ENCODE data around the gene B4GALNT3.

The B4GALNT3 gene

DNA sequence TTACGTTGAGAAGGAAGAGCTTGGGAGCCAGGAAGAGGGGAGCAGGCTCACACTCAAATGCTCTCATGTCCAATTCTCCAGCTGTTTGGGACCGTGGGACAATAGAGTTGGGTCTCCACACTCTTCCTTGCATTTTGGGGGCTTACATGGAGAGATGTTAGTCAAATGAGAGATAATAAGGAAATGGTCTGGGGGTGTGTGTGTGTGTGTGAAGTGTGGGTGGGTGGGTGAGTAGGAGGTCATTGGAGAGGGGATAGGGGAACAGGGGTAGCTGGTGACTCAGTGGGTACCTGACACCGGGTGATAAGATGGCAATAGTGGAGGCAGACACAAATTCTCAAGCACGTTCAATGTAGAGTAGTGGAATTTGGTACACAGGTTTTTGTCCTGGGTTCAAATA, 68.0 kb downstream of the B4GALNT3 start:
- H3K4me3 ChIP-seq (replicated peaks in 1 of 2; ENCODE audit: low read depth in 2 of 2, low read length in 2 of 2): no peak overlapping the region
- TF ChIP-seq, protein P1, sequence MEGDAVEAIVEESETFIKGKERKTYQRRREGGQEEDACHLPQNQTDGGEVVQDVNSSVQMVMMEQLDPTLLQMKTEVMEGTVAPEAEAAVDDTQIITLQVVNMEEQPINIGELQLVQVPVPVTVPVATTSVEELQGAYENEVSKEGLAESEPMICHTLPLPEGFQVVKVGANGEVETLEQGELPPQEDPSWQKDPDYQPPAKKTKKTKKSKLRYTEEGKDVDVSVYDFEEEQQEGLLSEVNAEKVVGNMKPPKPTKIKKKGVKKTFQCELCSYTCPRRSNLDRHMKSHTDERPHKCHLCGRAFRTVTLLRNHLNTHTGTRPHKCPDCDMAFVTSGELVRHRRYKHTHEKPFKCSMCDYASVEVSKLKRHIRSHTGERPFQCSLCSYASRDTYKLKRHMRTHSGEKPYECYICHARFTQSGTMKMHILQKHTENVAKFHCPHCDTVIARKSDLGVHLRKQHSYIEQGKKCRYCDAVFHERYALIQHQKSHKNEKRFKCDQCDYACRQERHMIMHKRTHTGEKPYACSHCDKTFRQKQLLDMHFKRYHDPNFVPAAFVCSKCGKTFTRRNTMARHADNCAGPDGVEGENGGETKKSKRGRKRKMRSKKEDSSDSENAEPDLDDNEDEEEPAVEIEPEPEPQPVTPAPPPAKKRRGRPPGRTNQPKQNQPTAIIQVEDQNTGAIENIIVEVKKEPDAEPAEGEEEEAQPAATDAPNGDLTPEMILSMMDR (IDR thresholded peaks at IDR 0.05; ENCODE audit: low read depth, low read length): no peak
- no peak for DNase-seq (ENCODE audit: low read depth in 2 of 2)

DNA sequence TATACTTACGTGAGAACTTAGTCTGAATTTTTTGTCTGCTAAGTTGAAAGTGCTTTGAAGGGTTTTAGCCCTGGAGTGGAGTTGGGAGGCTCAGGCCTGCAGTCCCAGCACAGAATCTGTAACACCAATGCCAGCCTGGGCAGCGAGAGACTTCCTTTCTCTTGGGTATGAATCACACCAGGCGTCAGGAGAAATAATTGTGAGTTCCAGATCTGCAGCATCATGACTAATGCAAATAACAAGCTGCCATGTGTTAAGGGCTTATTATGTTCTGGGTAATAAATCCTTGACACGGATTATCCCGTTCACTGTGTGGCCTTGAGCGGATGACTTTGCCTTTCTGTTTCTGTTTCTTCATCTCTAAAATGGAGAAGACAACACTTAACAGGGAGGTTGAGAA, 70.6 kb downstream of the B4GALNT3 start:
- no peak overlapping the region for H3K4me3 ChIP-seq (replicated peaks in 1 of 2; ENCODE audit: low read depth in 2 of 2, low read length in 2 of 2)
- TF ChIP-seq, protein P1 (IDR thresholded peaks at IDR 0.05; ENCODE audit: low read depth, low read length): no peak
- DNase-seq (ENCODE audit: low read depth in 2 of 2): no peak

DNA sequence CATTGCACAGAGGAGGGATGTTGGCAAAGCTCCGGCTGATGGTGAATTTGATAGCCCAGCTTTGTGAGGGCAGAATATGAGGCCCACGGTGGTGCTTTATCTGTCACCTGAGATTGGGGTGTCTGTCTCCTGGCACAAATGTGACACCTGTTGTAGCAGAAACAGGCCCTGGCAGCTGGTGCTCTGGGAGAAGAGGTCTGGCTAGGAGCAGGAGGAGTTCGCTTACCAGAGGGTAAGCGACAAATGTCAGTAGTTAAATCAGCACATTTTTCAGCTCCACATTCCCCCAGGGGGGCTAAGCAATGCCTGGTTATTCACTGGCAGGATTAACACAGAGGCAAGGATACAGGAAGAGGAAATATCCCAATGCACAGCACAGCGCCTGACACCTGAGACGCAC, 71.1 kb downstream of the B4GALNT3 start:
- DNase-seq (ENCODE audit: low read depth in 2 of 2): no peak
- TF ChIP-seq, protein P1 (IDR thresholded peaks at IDR 0.05; ENCODE audit: low read depth, low read length): no peak
- H3K4me3 ChIP-seq (replicated peaks in 1 of 2; ENCODE audit: low read depth in 2 of 2, low read length in 2 of 2): no peak overlapping the region

DNA sequence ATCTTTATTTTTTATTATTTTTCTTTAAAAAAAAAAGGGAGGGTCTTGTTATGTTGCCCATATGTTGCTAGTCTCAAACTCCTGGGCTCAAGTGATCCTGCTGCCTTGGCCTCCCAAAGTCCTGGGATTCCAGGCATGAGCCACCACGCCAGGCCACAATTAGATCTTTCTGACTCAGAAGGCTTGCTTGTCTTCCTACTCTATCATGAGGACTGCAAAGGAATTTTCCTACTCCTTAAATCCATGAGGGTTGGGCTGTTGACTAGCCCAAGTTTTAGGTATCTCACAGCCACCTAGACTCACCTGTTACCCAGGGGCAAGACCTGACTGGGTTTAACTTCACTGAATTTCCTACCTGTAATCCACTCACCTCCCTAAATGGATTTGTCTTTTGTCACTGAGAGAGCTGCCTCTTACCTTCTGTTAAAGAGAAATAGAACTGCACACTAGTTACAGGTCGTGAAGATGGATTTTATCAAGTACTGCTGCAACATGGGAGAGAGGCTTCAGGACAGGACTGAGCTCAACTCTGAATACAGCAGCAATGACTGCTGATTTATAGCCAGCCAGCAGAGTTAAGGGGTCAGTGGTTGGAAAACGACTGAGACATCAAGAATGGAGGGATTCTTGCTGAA, 72.3 kb downstream of the B4GALNT3 start:
- H3K4me3 ChIP-seq (replicated peaks in 1 of 2; ENCODE audit: low read depth in 2 of 2, low read length in 2 of 2): no peak overlapping the region
- peak in 1 of 2 donors; percentile 14 for DNase-seq (ENCODE audit: low read depth in 2 of 2)
- TF ChIP-seq, protein P1 (IDR thresholded peaks at IDR 0.05; ENCODE audit: low read depth, low read length): no peak

DNA sequence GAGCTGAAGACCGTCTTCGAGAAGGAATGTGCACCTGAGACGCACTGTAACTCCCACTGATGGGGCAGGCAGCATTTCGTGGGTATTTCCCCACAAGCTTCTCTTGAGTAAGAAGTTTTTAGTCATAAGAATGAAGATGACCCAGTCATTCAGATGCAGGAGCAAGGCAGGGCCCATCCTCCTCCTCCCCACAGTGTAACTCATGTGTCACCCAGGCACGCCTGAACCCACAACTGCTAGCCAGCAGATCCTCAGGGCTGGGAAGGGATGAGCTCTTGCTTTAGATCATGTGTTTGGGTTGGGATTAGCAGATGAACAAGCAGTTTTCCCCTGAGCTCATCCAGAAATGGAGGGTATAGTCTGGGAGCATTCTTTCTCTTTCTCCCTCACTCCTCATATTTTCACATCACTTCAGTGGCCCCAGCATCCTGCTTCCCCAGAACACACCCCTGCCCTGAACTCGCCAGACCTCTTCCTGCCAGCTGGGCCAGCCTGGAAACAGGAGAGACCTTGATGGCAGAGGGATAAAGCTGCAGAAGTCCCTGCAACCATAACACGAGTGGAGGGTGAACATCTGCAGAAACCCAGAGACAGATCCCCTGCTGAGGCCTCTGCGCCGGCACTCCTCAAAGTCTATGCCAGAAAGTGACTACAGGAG, 73.3 kb downstream of the B4GALNT3 start:
- H3K4me3 ChIP-seq (replicated peaks in 1 of 2; ENCODE audit: low read depth in 2 of 2, low read length in 2 of 2): no peak overlapping the region
- peak in 1 of 2 donors; percentile 75 for DNase-seq (ENCODE audit: low read depth in 2 of 2)

DNA sequence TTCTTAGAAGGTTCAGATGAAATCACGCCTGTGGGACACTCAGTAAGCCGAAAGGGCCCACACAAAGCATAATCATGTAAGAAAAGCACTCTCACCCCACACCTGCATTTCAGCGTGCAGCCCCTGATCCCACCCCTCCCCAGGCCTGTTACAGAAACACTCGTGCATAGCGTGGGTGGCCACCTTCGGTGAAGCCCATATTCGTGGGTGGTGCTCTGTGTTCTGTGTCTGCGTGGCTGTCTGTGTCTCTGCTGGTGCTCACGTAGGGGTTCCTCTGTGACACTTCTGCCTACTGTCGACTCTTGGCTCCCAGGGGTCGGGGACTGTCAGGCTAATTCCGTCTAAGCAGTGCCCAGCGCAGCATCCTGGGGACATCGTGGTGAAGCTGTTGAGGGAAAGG, 74.0 kb downstream of the B4GALNT3 start:
- no peak for DNase-seq (ENCODE audit: low read depth in 2 of 2)
- TF ChIP-seq, protein P1 (IDR thresholded peaks at IDR 0.05; ENCODE audit: low read depth, low read length): no peak
- no peak overlapping the region for H3K4me3 ChIP-seq (replicated peaks in 1 of 2; ENCODE audit: low read depth in 2 of 2, low read length in 2 of 2)

More for the DNA sequence above, 73.3 kb downstream of the B4GALNT3 start:
- TF ChIP-seq, protein P1 (IDR thresholded peaks at IDR 0.05; ENCODE audit: low read depth, low read length): no peak
